Measurements from ENCODE around the gene TRMT112. TPM values are rescaled to one million over a fixed set of nuclear protein-coding genes. Genes with fewer than 3 reads are reported as not detected.
"Not testable (repeated sequence)": the region's sequence is repeated elsewhere in the genome, so short reads cannot be mapped to it uniquely, and the experiment has no call there.

Gene TRMT112
- total RNA-seq, 2 donors from 2014 or later, result 171 to 203 TPM

GRCh38 chr11:64331569-64332371 is 14.4 kb upstream of the TRMT112 start:
- Mint-ChIP-seq H3K27ac (peak overlapping the region; percentile 75 to 79), H3K27me3 (no peaks in the 10 kb centered on the region), H3K4me1 (ENCODE audit: low read depth in 2 of 2) (peaks cover 17 to 24% of the 10 kb centered on the region in 2 donors), H3K4me3 (peak overlapping the region; percentile 68), H3K36me3 (no peaks in the 10 kb centered on the region), H3K9me3 (no peaks in the 10 kb centered on the region)
- DNase-seq (ENCODE audit: low spot score) (peak; percentile 95), ATAC-seq (peak; percentile 96 to 97)

- H3K4me3 Mint-ChIP-seq, result peak overlapping the region; percentile 68
- H3K27me3 Mint-ChIP-seq, result no peaks in the 10 kb centered on the region
- H3K27ac Mint-ChIP-seq, result peak overlapping the region; percentile 75 to 79
- H3K9me3 Mint-ChIP-seq, result no peaks in the 10 kb centered on the region
- no peak for ATAC-seq
- peaks cover 17 to 24% of the 10 kb centered on the region in 2 donors for H3K4me1 Mint-ChIP-seq (ENCODE audit: low read depth in 2 of 2)
- H3K36me3 Mint-ChIP-seq, result no peaks in the 10 kb centered on the region
- DNase-seq (ENCODE audit: low spot score), result no peak
These were observed 13.5 kb upstream of the TRMT112 start for GRCh38 chr11:64330888-64331287.

GRCh38 chr11:64327993-64328392 is 10.6 kb upstream of the TRMT112 start:
- no peak overlapping the region for H3K4me3 Mint-ChIP-seq
- peak overlapping the region in 1 of 2 donors; percentile 13 for H3K27ac Mint-ChIP-seq
- DNase-seq (ENCODE audit: low spot score), result no peak

GRCh38 chr11:64327375-64327774 is 10.0 kb upstream of the TRMT112 start:
- Mint-ChIP-seq H3K4me1 (ENCODE audit: low read depth in 2 of 2) (peaks cover 8 to 18% of the 10 kb centered on the region in 2 donors), H3K27ac (no peak overlapping the region), H3K36me3 (no peaks in the 10 kb centered on the region), H3K27me3 (no peaks in the 10 kb centered on the region), H3K4me3 (no peak overlapping the region), H3K9me3 (no peaks in the 10 kb centered on the region)
- ATAC-seq (no peak), DNase-seq (ENCODE audit: low spot score) (no peak)

More at GRCh38 chr11:64327993-64328392, 10.6 kb upstream of the TRMT112 start:
- Mint-ChIP-seq H3K4me1 (ENCODE audit: low read depth in 2 of 2) (peaks cover 8 to 18% of the 10 kb centered on the region in 2 donors), H3K9me3 (no peaks in the 10 kb centered on the region), H3K36me3 (no peaks in the 10 kb centered on the region), H3K27me3 (no peaks in the 10 kb centered on the region)
- no peak for ATAC-seq

GRCh38 chr11:64324692-64325469 is 7.5 kb upstream of the TRMT112 start:
- Mint-ChIP-seq H3K36me3 (no peaks in the 10 kb centered on the region), H3K27me3 (no peaks in the 10 kb centered on the region), H3K4me3 (no peak overlapping the region), H3K27ac (no peak overlapping the region), H3K4me1 (ENCODE audit: low read depth in 2 of 2) (peaks cover 10 to 13% of the 10 kb centered on the region in 2 donors), H3K9me3 (no peaks in the 10 kb centered on the region)
- DNase-seq (ENCODE audit: low spot score) (no peak), ATAC-seq (no peak)

- not testable (repeated sequence) for H3K27me3 Mint-ChIP-seq; DNase-seq (ENCODE audit: low spot score); H3K27ac Mint-ChIP-seq; H3K36me3 Mint-ChIP-seq; H3K9me3 Mint-ChIP-seq; ATAC-seq; H3K4me3 Mint-ChIP-seq
- H3K4me1 Mint-ChIP-seq (ENCODE audit: low read depth in 2 of 2), result peaks cover 16 to 22% of the 10 kb centered on the region in 2 donors
These were observed 6.6 kb upstream of the TRMT112 start for GRCh38 chr11:64323984-64324383.

- no peak overlapping the region for H3K27ac Mint-ChIP-seq
- no peaks in the 10 kb centered on the region for H3K27me3 Mint-ChIP-seq
- ATAC-seq (no peak), DNase-seq (ENCODE audit: low spot score) (no peak)
- H3K36me3 Mint-ChIP-seq, result no peaks in the 10 kb centered on the region
- H3K4me3 Mint-ChIP-seq, result no peak overlapping the region
- H3K9me3 Mint-ChIP-seq, result no peaks in the 10 kb centered on the region
- H3K4me1 Mint-ChIP-seq (ENCODE audit: low read depth in 2 of 2), result peaks cover 20 to 24% of the 10 kb centered on the region in 2 donors
These were observed 6.0 kb upstream of the TRMT112 start for GRCh38 chr11:64323373-64323772.

- H3K27me3 Mint-ChIP-seq, result no peaks in the 10 kb centered on the region
- H3K4me1 Mint-ChIP-seq (ENCODE audit: low read depth in 2 of 2), result peaks cover 23 to 28% of the 10 kb centered on the region in 2 donors
- H3K9me3 Mint-ChIP-seq, result no peaks in the 10 kb centered on the region
- H3K4me3 Mint-ChIP-seq, result no peak overlapping the region
- no peak for DNase-seq (ENCODE audit: low spot score)
- no peak for ATAC-seq
- no peak overlapping the region for H3K27ac Mint-ChIP-seq
- H3K36me3 Mint-ChIP-seq, result no peaks in the 10 kb centered on the region
These were observed 5.5 kb upstream of the TRMT112 start for GRCh38 chr11:64322925-64323260.

- H3K4me3 Mint-ChIP-seq, result no peak overlapping the region
- H3K36me3 Mint-ChIP-seq, result no peaks in the 10 kb centered on the region
- no peak for ATAC-seq
- peaks cover 37 to 39% of the 10 kb centered on the region in 2 donors for H3K4me1 Mint-ChIP-seq (ENCODE audit: low read depth in 2 of 2)
- DNase-seq (ENCODE audit: low spot score), result no peak
- H3K27ac Mint-ChIP-seq, result peak overlapping the region in 1 of 2 donors; percentile 93
- no peaks in the 10 kb centered on the region for H3K9me3 Mint-ChIP-seq
- no peaks in the 10 kb centered on the region for H3K27me3 Mint-ChIP-seq
These were observed 4.2 kb upstream of the TRMT112 start for GRCh38 chr11:64321533-64321932.

GRCh38 chr11:64321026-64321425 is 3.7 kb upstream of the TRMT112 start:
- ATAC-seq, result no peak
- Mint-ChIP-seq H3K9me3 (no peaks in the 10 kb centered on the region), H3K27ac (peak overlapping the region; percentile 93 to 97)

GRCh38 chr11:64320556-64320955 is 3.2 kb upstream of the TRMT112 start:
- no peak for DNase-seq (ENCODE audit: low spot score)
- ATAC-seq, result no peak
- Mint-ChIP-seq H3K4me3 (peak overlapping the region; percentile 10), H3K36me3 (no peaks in the 10 kb centered on the region), H3K9me3 (no peaks in the 10 kb centered on the region), H3K27ac (peak overlapping the region; percentile 93 to 97), H3K4me1 (ENCODE audit: low read depth in 2 of 2) (peaks cover 39 to 42% of the 10 kb centered on the region in 2 donors), H3K27me3 (no peaks in the 10 kb centered on the region)

More at GRCh38 chr11:64321026-64321425, 3.7 kb upstream of the TRMT112 start:
- DNase-seq (ENCODE audit: low spot score), result no peak
- Mint-ChIP-seq H3K4me3 (no peak overlapping the region), H3K27me3 (no peaks in the 10 kb centered on the region), H3K36me3 (no peaks in the 10 kb centered on the region), H3K4me1 (ENCODE audit: low read depth in 2 of 2) (peaks cover 39 to 42% of the 10 kb centered on the region in 2 donors)

- DNase-seq (ENCODE audit: low spot score), result no peak
- Mint-ChIP-seq H3K4me3 (peak overlapping the region; percentile 89), H3K27me3 (no peaks in the 10 kb centered on the region), H3K4me1 (ENCODE audit: low read depth in 2 of 2) (peaks cover 39 to 45% of the 10 kb centered on the region in 2 donors), H3K27ac (peak overlapping the region; percentile 93 to 97), H3K9me3 (no peaks in the 10 kb centered on the region), H3K36me3 (no peaks in the 10 kb centered on the region)
- ATAC-seq, result no peak
These were observed 1.7 kb upstream of the TRMT112 start for GRCh38 chr11:64318766-64319761.
